ENCODE results near the gene TBC1D22B.

Gene TBC1D22B

DNA sequence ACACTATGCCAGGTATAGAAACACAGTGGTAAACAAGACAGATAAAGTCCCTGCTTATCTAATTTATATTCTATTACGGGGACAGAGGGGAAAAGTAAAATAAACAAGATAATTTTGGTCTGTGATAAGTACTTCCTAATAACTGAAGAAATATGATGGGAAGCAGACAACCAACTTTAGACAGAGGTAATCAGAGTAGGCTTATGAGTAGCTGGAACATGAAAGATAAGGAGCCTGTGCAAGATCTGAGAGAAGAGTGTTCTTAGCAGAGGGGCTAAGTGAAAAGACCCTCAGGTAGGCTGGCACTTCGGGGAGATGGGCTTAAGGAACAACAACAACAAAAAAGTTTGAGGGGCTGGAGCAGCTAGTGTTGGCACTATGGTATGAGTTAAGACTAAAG, 100.3 kb downstream of the TBC1D22B start:
- Histone ChIP-seq H3K36me3 (ENCODE audit: insufficient read depth, low read length) (peaks cover 9% of the 10 kb centered on the region; the same call in 1 of the 2 replicates), H3K4me1 (ENCODE audit: insufficient read depth, low read length, poor library complexity, severe bottlenecking) (peaks cover 52% of the 10 kb centered on the region), H3F3A (ENCODE audit: low read depth) (peaks cover 3% of the 10 kb centered on the region; the same call in 1 of the 2 replicates), H3K9ac (ENCODE audit: low read depth, low read length, poor library complexity, severe bottlenecking) (no peak overlapping the region), H4K20me1 (ENCODE audit: insufficient read depth, low read length, poor library complexity, severe bottlenecking) (peaks cover 16% of the 10 kb centered on the region), H2AFZ (ENCODE audit: low read length) (no peak overlapping the region), H3K79me2 (ENCODE audit: insufficient read depth, low read length) (peaks cover 47% of the 10 kb centered on the region), H3K4me3 (ENCODE audit: low read length, poor library complexity, severe bottlenecking) (no peak overlapping the region), H3K9me3 (ENCODE audit: insufficient read depth, low read depth, low read length) (no peaks in the 10 kb centered on the region), H3K27me3 (ENCODE audit: insufficient read depth, low read length, poor library complexity, severe bottlenecking) (no peaks in the 10 kb centered on the region), H3K4me2 (ENCODE audit: low read depth, low read length, poor library complexity, severe bottlenecking) (peak overlapping the region; percentile 85), H3K9me2 (replicated peaks; ENCODE audit: low read depth, low read length) (no peaks in the 10 kb centered on the region)
- no peak for TF ChIP-seq EZH2phosphoT487 (IDR thresholded peaks at IDR 0.05; ENCODE audit: borderline replicate concordance)
- TF ChIP-seq, protein P1, sequence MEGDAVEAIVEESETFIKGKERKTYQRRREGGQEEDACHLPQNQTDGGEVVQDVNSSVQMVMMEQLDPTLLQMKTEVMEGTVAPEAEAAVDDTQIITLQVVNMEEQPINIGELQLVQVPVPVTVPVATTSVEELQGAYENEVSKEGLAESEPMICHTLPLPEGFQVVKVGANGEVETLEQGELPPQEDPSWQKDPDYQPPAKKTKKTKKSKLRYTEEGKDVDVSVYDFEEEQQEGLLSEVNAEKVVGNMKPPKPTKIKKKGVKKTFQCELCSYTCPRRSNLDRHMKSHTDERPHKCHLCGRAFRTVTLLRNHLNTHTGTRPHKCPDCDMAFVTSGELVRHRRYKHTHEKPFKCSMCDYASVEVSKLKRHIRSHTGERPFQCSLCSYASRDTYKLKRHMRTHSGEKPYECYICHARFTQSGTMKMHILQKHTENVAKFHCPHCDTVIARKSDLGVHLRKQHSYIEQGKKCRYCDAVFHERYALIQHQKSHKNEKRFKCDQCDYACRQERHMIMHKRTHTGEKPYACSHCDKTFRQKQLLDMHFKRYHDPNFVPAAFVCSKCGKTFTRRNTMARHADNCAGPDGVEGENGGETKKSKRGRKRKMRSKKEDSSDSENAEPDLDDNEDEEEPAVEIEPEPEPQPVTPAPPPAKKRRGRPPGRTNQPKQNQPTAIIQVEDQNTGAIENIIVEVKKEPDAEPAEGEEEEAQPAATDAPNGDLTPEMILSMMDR (conservative IDR thresholded peaks at IDR 0.05; ENCODE audit: low read length) = no peak

- Histone ChIP-seq H3F3A (ENCODE audit: low read depth) (peaks cover 3% of the 10 kb centered on the region; the same call in 1 of the 2 replicates), H3K9ac (ENCODE audit: low read depth, low read length, poor library complexity, severe bottlenecking) (no peak overlapping the region), H3K4me1 (ENCODE audit: insufficient read depth, low read length, poor library complexity, severe bottlenecking) (peaks cover 50% of the 10 kb centered on the region), H3K9me3 (ENCODE audit: insufficient read depth, low read depth, low read length) (no peaks in the 10 kb centered on the region), H3K27me3 (ENCODE audit: insufficient read depth, low read length, poor library complexity, severe bottlenecking) (no peaks in the 10 kb centered on the region), H3K4me3 (ENCODE audit: low read length, poor library complexity, severe bottlenecking) (no peak overlapping the region), H2AFZ (ENCODE audit: low read length) (no peak overlapping the region), H3K9me2 (replicated peaks; ENCODE audit: low read depth, low read length) (no peaks in the 10 kb centered on the region), H3K4me2 (ENCODE audit: low read depth, low read length, poor library complexity, severe bottlenecking) (no peak overlapping the region), H3K36me3 (ENCODE audit: insufficient read depth, low read length) (peaks cover 11% of the 10 kb centered on the region; the same call in 1 of the 2 replicates), H4K20me1 (ENCODE audit: insufficient read depth, low read length, poor library complexity, severe bottlenecking) (peaks cover 19% of the 10 kb centered on the region), H3K79me2 (ENCODE audit: insufficient read depth, low read length) (peaks cover 48% of the 10 kb centered on the region)
- TF ChIP-seq EZH2phosphoT487 (IDR thresholded peaks at IDR 0.05; ENCODE audit: borderline replicate concordance) = no peak
- TF ChIP-seq, protein P1 (conservative IDR thresholded peaks at IDR 0.05; ENCODE audit: low read length) = no peak
These were observed 101.5 kb downstream of the TBC1D22B start for GRCh38 chr6:37359039-37359438.

DNA sequence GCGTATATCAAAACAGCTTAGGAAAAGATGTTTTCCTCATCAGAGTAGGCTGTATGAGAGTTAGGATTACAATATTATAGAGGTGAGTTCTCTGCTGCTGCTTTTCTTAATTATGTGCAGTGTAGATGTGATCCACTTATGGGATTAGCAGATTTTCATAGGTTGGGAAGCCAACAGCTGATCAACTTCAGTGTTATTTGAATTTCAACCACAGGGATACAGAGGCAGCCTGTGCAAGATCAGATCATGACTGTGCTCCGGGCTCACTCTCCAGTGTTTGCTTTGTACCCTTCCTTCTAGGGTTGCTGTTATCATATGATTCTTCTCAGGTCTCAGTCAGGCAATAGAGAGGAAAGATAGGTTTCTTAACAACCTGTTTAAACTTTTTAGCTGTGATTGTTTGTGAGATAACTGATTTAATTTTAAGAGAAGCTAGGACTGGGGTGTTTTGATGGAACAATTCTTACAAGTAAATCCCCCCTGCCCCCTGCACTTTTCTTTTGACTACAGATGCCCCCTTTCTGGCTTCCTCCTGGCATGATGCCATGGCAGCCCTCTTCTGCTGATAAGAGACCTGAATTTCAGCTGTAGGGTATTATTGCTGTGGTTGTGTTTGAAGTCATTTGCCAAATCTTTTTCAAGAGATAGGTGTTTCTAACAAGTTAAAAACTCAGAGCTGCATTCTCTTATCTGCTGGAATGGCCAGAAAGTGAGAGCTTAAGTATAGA, 104.7 kb downstream of the TBC1D22B start:
- Histone ChIP-seq H2AFZ (ENCODE audit: low read length) (no peak overlapping the region), H3K9me2 (replicated peaks; ENCODE audit: low read depth, low read length) (no peaks in the 10 kb centered on the region), H3K36me3 (ENCODE audit: insufficient read depth, low read length) (peaks cover 14% of the 10 kb centered on the region; the same call in 1 of the 2 replicates), H3K27me3 (ENCODE audit: insufficient read depth, low read length, poor library complexity, severe bottlenecking) (no peaks in the 10 kb centered on the region), H3K9me3 (ENCODE audit: insufficient read depth, low read depth, low read length) (no peaks in the 10 kb centered on the region), H3K79me2 (ENCODE audit: insufficient read depth, low read length) (peaks cover 20% of the 10 kb centered on the region), H3K9ac (ENCODE audit: low read depth, low read length, poor library complexity, severe bottlenecking) (no peak overlapping the region), H3K4me1 (ENCODE audit: insufficient read depth, low read length, poor library complexity, severe bottlenecking) (peaks cover 23% of the 10 kb centered on the region), H3K4me3 (ENCODE audit: low read length, poor library complexity, severe bottlenecking) (no peak overlapping the region), H3F3A (ENCODE audit: low read depth) (peaks cover 3% of the 10 kb centered on the region; the same call in 1 of the 2 replicates), H3K4me2 (ENCODE audit: low read depth, low read length, poor library complexity, severe bottlenecking) (peak overlapping the region; percentile 21), H4K20me1 (ENCODE audit: insufficient read depth, low read length, poor library complexity, severe bottlenecking) (peaks cover 6% of the 10 kb centered on the region)
- TF ChIP-seq, protein P1 (conservative IDR thresholded peaks at IDR 0.05; ENCODE audit: low read length) = no peak
- TF ChIP-seq EZH2phosphoT487 (IDR thresholded peaks at IDR 0.05; ENCODE audit: borderline replicate concordance) = no peak

Data from Loucy (cell line).